ENCODE measurements around the gene ATP6V1E1.

DNA sequence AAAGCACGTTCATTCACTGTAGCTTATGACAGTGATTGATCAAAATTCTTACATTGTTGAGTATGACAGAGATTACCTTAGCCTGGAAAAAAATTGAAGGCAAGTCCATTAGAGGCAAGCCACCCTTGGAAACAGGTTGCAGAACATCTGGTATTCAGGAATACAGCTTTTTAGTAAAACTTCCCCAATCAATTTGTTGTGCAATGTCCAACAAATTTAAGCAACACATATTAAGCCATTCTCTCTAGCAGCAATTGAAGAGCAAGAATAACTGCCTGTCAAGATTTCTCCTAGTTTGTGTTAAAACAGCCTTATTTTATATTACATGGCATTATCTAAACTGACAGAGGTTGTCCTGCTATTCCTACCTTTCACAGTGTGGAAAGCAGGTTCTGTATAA lies 47.0 kb upstream of the ATP6V1E1 start:
- TF ChIP-seq, protein P1, sequence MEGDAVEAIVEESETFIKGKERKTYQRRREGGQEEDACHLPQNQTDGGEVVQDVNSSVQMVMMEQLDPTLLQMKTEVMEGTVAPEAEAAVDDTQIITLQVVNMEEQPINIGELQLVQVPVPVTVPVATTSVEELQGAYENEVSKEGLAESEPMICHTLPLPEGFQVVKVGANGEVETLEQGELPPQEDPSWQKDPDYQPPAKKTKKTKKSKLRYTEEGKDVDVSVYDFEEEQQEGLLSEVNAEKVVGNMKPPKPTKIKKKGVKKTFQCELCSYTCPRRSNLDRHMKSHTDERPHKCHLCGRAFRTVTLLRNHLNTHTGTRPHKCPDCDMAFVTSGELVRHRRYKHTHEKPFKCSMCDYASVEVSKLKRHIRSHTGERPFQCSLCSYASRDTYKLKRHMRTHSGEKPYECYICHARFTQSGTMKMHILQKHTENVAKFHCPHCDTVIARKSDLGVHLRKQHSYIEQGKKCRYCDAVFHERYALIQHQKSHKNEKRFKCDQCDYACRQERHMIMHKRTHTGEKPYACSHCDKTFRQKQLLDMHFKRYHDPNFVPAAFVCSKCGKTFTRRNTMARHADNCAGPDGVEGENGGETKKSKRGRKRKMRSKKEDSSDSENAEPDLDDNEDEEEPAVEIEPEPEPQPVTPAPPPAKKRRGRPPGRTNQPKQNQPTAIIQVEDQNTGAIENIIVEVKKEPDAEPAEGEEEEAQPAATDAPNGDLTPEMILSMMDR (IDR thresholded peaks at IDR 0.05), result no peak
- TF ChIP-seq CHD2 (IDR thresholded peaks at IDR 0.05; ENCODE audit: low read length, partially characterized antibody) (no peak), MYC (IDR thresholded peaks at IDR 0.05; ENCODE audit: borderline replicate concordance, low read length) (no peak), CEBPB (IDR thresholded peaks at IDR 0.05) (peak in 1 of 2 experiments; percentile 12; a peak in 1 of 4 replicates), MAFK (IDR thresholded peaks at IDR 0.05; ENCODE audit: partially characterized antibody) (no peak), SMC3 (IDR thresholded peaks at IDR 0.05) (no peak), EHMT2 (IDR thresholded peaks at IDR 0.05; ENCODE audit: low read depth) (no peak)
- TF ChIP-seq, protein P2, sequence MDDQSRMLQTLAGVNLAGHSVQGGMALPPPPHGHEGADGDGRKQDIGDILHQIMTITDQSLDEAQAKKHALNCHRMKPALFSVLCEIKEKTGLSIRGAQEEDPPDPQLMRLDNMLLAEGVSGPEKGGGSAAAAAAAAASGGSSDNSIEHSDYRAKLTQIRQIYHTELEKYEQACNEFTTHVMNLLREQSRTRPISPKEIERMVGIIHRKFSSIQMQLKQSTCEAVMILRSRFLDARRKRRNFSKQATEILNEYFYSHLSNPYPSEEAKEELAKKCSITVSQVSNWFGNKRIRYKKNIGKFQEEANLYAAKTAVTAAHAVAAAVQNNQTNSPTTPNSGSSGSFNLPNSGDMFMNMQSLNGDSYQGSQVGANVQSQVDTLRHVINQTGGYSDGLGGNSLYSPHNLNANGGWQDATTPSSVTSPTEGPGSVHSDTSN (IDR thresholded peaks at IDR 0.05), result no peak
- TF ChIP-seq, protein P3, sequence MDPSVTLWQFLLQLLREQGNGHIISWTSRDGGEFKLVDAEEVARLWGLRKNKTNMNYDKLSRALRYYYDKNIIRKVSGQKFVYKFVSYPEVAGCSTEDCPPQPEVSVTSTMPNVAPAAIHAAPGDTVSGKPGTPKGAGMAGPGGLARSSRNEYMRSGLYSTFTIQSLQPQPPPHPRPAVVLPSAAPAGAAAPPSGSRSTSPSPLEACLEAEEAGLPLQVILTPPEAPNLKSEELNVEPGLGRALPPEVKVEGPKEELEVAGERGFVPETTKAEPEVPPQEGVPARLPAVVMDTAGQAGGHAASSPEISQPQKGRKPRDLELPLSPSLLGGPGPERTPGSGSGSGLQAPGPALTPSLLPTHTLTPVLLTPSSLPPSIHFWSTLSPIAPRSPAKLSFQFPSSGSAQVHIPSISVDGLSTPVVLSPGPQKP (IDR thresholded peaks at IDR 0.05; ENCODE audit: low read depth, low read length), result no peak
